HEK293T (cell line): Measurements from ENCODE around the gene NUP37.

Experiments
- ARNT ChIP-seq: fragments of 450-650 bp; IDR thresholded peaks from 2 replicates; pipeline ENCODE4 v1.6.1; 2017; ENCODE audit warnings: mild to moderate bottlenecking
- BHLHE40 ChIP-seq: fragments of 450-650 bp; IDR thresholded peaks from 2 replicates; pipeline ENCODE4 v1.6.1; 2016; ENCODE audit warnings: mild to moderate bottlenecking, moderate library complexity, borderline replicate concordance
- ELF4 ChIP-seq: fragments of 450-650 bp; IDR thresholded peaks from 2 replicates; pipeline ENCODE4 v1.6.1; 2017; ENCODE audit warnings: antibody characterized with exemption
- FOXA1 ChIP-seq: fragments of 450-650 bp; IDR thresholded peaks from 2 replicates; pipeline ENCODE4 v1.6.1; 2016; ENCODE audit warnings: mild to moderate bottlenecking
- FOXK2 ChIP-seq: fragments of 450-650 bp; IDR thresholded peaks from 2 replicates; pipeline ENCODE4 v1.6.1; 2016; ENCODE audit warnings: mild to moderate bottlenecking
- LEF1 ChIP-seq: fragments of 450-650 bp; IDR thresholded peaks from 2 replicates; pipeline ENCODE4 v1.6.1; 2017; ENCODE audit warnings: mild to moderate bottlenecking, borderline replicate concordance
- NFRKB ChIP-seq: fragments of 450-650 bp; IDR thresholded peaks from 2 replicates; pipeline ENCODE4 v1.6.1; 2016; ENCODE audit warnings: mild to moderate bottlenecking, moderate library complexity
- SP1 ChIP-seq: fragments of 450-650 bp; IDR thresholded peaks from 2 replicates; pipeline ENCODE4 v1.6.1; 2017
- SUZ12 ChIP-seq: fragments of 450-650 bp; IDR thresholded peaks from 2 replicates; pipeline ENCODE4 v1.6.1; 2016; ENCODE audit warnings: mild to moderate bottlenecking
- TARDBP ChIP-seq: fragments of 450-650 bp; IDR thresholded peaks from 2 replicates; pipeline ENCODE4 v1.6.1; 2016

GRCh38 chr12:102069707-102070106, 50.2 kb downstream of the NUP37 start:
- TF ChIP-seq NFRKB (no peak), FOXA1 (no peak), FOXK2 (no peak), BHLHE40 (no peak), ELF4 (no peak), TARDBP (no peak), LEF1 (no peak), SUZ12 (no peak), ARNT (no peak), SP1 (no peak)
